ENCODE measurements around the gene MEF2D.

The MEF2D gene

GRCh38 chr1:156491151-156491949 lies 9.2 kb downstream of the MEF2D start:
- H3K36me3 ChIP-seq (ENCODE audit: control insufficient read depth, low read depth, low read length) = no peaks in the 10 kb centered on the region
- no peak overlapping the region for H3K27ac ChIP-seq (ENCODE audit: low read length)
- H3K27me3 ChIP-seq (ENCODE audit: control insufficient read depth, insufficient read depth, low read length) = no peaks in the 10 kb centered on the region
- H3K9ac ChIP-seq (ENCODE audit: low read length) = no peak overlapping the region
- peaks cover 42% of the 10 kb centered on the region for H3K4me1 ChIP-seq (ENCODE audit: control insufficient read depth, low read depth, low read length)
- H3K4me3 ChIP-seq (ENCODE audit: low read length) = peak overlapping the region; percentile 36
- H3K9me3 ChIP-seq (ENCODE audit: control insufficient read depth, low read depth, low read length) = no peaks in the 10 kb centered on the region

GRCh38 chr1:156490401-156491032 lies 10.1 kb downstream of the MEF2D start:
- H3K9me3 ChIP-seq (ENCODE audit: control insufficient read depth, low read depth, low read length) = no peaks in the 10 kb centered on the region
- peaks cover 35% of the 10 kb centered on the region for H3K4me1 ChIP-seq (ENCODE audit: control insufficient read depth, low read depth, low read length)
- no peaks in the 10 kb centered on the region for H3K36me3 ChIP-seq (ENCODE audit: control insufficient read depth, low read depth, low read length)
- peak overlapping the region; percentile 36 for H3K4me3 ChIP-seq (ENCODE audit: low read length)
- H3K27ac ChIP-seq (ENCODE audit: low read length) = no peak overlapping the region
- H3K9ac ChIP-seq (ENCODE audit: low read length) = no peak overlapping the region
- H3K27me3 ChIP-seq (ENCODE audit: control insufficient read depth, insufficient read depth, low read length) = no peaks in the 10 kb centered on the region

- peak overlapping the region; percentile 36 for H3K4me3 ChIP-seq (ENCODE audit: low read length)
- H3K9ac ChIP-seq (ENCODE audit: low read length) = no peak overlapping the region
- H3K27me3 ChIP-seq (ENCODE audit: control insufficient read depth, insufficient read depth, low read length) = no peaks in the 10 kb centered on the region
- H3K4me1 ChIP-seq (ENCODE audit: control insufficient read depth, low read depth, low read length) = peaks cover 35% of the 10 kb centered on the region
- H3K9me3 ChIP-seq (ENCODE audit: control insufficient read depth, low read depth, low read length) = no peaks in the 10 kb centered on the region
- no peaks in the 10 kb centered on the region for H3K36me3 ChIP-seq (ENCODE audit: control insufficient read depth, low read depth, low read length)
- no peak overlapping the region for H3K27ac ChIP-seq (ENCODE audit: low read length)
Observed at GRCh38 chr1:156489935-156490293, 10.7 kb downstream of the MEF2D start.

GRCh38 chr1:156489166-156489934 lies 11.2 kb downstream of the MEF2D start:
- Histone ChIP-seq H3K27ac (ENCODE audit: low read length) (no peak overlapping the region), H3K36me3 (ENCODE audit: control insufficient read depth, low read depth, low read length) (no peaks in the 10 kb centered on the region), H3K9ac (ENCODE audit: low read length) (no peak overlapping the region), H3K4me3 (ENCODE audit: low read length) (peak overlapping the region; percentile 36), H3K9me3 (ENCODE audit: control insufficient read depth, low read depth, low read length) (no peaks in the 10 kb centered on the region), H3K27me3 (ENCODE audit: control insufficient read depth, insufficient read depth, low read length) (no peaks in the 10 kb centered on the region), H3K4me1 (ENCODE audit: control insufficient read depth, low read depth, low read length) (peaks cover 35% of the 10 kb centered on the region)

GRCh38 chr1:156488566-156489165 lies 11.9 kb downstream of the MEF2D start:
- Histone ChIP-seq H3K27ac (ENCODE audit: low read length) (no peak overlapping the region), H3K9ac (ENCODE audit: low read length) (no peak overlapping the region), H3K4me1 (ENCODE audit: control insufficient read depth, low read depth, low read length) (peaks cover 35% of the 10 kb centered on the region), H3K9me3 (ENCODE audit: control insufficient read depth, low read depth, low read length) (no peaks in the 10 kb centered on the region), H3K27me3 (ENCODE audit: control insufficient read depth, insufficient read depth, low read length) (no peaks in the 10 kb centered on the region), H3K4me3 (ENCODE audit: low read length) (no peak overlapping the region), H3K36me3 (ENCODE audit: control insufficient read depth, low read depth, low read length) (no peaks in the 10 kb centered on the region)

GRCh38 chr1:156487862-156488261 lies 12.7 kb downstream of the MEF2D start:
- Histone ChIP-seq H3K36me3 (ENCODE audit: control insufficient read depth, low read depth, low read length) (no peaks in the 10 kb centered on the region), H3K4me3 (ENCODE audit: low read length) (no peak overlapping the region), H3K9ac (ENCODE audit: low read length) (no peak overlapping the region), H3K27me3 (ENCODE audit: control insufficient read depth, insufficient read depth, low read length) (no peaks in the 10 kb centered on the region), H3K27ac (ENCODE audit: low read length) (no peak overlapping the region), H3K9me3 (ENCODE audit: control insufficient read depth, low read depth, low read length) (no peaks in the 10 kb centered on the region), H3K4me1 (ENCODE audit: control insufficient read depth, low read depth, low read length) (peaks cover 35% of the 10 kb centered on the region)

GRCh38 chr1:156486421-156487344 lies 13.9 kb downstream of the MEF2D start:
- H3K36me3 ChIP-seq (ENCODE audit: control insufficient read depth, low read depth, low read length) = peaks cover 5% of the 10 kb centered on the region
- no peaks in the 10 kb centered on the region for H3K27me3 ChIP-seq (ENCODE audit: control insufficient read depth, insufficient read depth, low read length)
- no peaks in the 10 kb centered on the region for H3K9me3 ChIP-seq (ENCODE audit: control insufficient read depth, low read depth, low read length)
- H3K4me3 ChIP-seq (ENCODE audit: low read length) = no peak overlapping the region
- H3K9ac ChIP-seq (ENCODE audit: low read length) = no peak overlapping the region
- peaks cover 29% of the 10 kb centered on the region for H3K4me1 ChIP-seq (ENCODE audit: control insufficient read depth, low read depth, low read length)
- H3K27ac ChIP-seq (ENCODE audit: low read length) = no peak overlapping the region

GRCh38 chr1:156485984-156486383 lies 14.6 kb downstream of the MEF2D start:
- Histone ChIP-seq H3K9me3 (ENCODE audit: control insufficient read depth, low read depth, low read length) (no peaks in the 10 kb centered on the region), H3K36me3 (ENCODE audit: control insufficient read depth, low read depth, low read length) (peaks cover 8% of the 10 kb centered on the region), H3K27me3 (ENCODE audit: control insufficient read depth, insufficient read depth, low read length) (no peaks in the 10 kb centered on the region), H3K27ac (ENCODE audit: low read length) (no peak overlapping the region), H3K9ac (ENCODE audit: low read length) (no peak overlapping the region), H3K4me3 (ENCODE audit: low read length) (no peak overlapping the region), H3K4me1 (ENCODE audit: control insufficient read depth, low read depth, low read length) (peaks cover 33% of the 10 kb centered on the region)

GRCh38 chr1:156484480-156485058 lies 16.0 kb downstream of the MEF2D start:
- H3K9ac ChIP-seq (ENCODE audit: low read length) = no peak overlapping the region
- H3K4me1 ChIP-seq (ENCODE audit: control insufficient read depth, low read depth, low read length) = peaks cover 20% of the 10 kb centered on the region
- H3K9me3 ChIP-seq (ENCODE audit: control insufficient read depth, low read depth, low read length) = no peaks in the 10 kb centered on the region
- H3K4me3 ChIP-seq (ENCODE audit: low read length) = no peak overlapping the region
- no peaks in the 10 kb centered on the region for H3K27me3 ChIP-seq (ENCODE audit: control insufficient read depth, insufficient read depth, low read length)
- peaks cover 8% of the 10 kb centered on the region for H3K36me3 ChIP-seq (ENCODE audit: control insufficient read depth, low read depth, low read length)
- H3K27ac ChIP-seq (ENCODE audit: low read length) = no peak overlapping the region

GRCh38 chr1:156483397-156483796 lies 17.2 kb downstream of the MEF2D start:
- Histone ChIP-seq H3K9ac (ENCODE audit: low read length) (no peak overlapping the region), H3K9me3 (ENCODE audit: control insufficient read depth, low read depth, low read length) (no peaks in the 10 kb centered on the region), H3K36me3 (ENCODE audit: control insufficient read depth, low read depth, low read length) (peaks cover 8% of the 10 kb centered on the region), H3K27ac (ENCODE audit: low read length) (no peak overlapping the region), H3K4me3 (ENCODE audit: low read length) (no peak overlapping the region), H3K27me3 (ENCODE audit: control insufficient read depth, insufficient read depth, low read length) (no peaks in the 10 kb centered on the region), H3K4me1 (ENCODE audit: control insufficient read depth, low read depth, low read length) (peaks cover 9% of the 10 kb centered on the region)
